Right ventricle myocardium superior (tissue), 1 donor: ENCODE data around the gene CNR1. TPM values are rescaled to one million over a fixed set of nuclear protein-coding genes. Genes with fewer than 3 reads are reported as not detected.

Experiments used
- ATAC-seq: fragments of 200-7000 bp; cut with Tn5 transposase; one replicate; pipeline ENCODE4 v1.9.1; 2020; ENCODE audit warnings: mild to moderate bottlenecking; ENCODE audit not compliant: poor library complexity
- DNase-seq: peaks from one replicate; pipeline ENCODE4 v3.0.0-alpha.2; 2020
- intact Hi-C: fragments of 100-400 bp; cut with DNase I; formaldehyde crosslinking; loops from one replicate; pipeline ENCODE4 v1.11.2; 2022
- total RNA-seq: library from RNA; stranded (reverse); fragmentation: NEBNext Ultra II Directional; extraction: Animal tissue kit (Norgen Biotek cat#: 25700); gene quantifications from one replicate; pipeline ENCODE4 v1.2.1, GENCODE V29; 2021
- donor health status: DM: no; HTN: yes; CAD: no; lungs with severe emphysema.

The CNR1 gene
- total RNA-seq, 1 donor from 2014 or later: 0.11 TPM

- ATAC-seq (no peak), DNase-seq (no peak)
Measured at GRCh38 chr6:88145298-88145963, 20.7 kb downstream of the CNR1 start.

GRCh38 chr6:88144637-88145297 is 21.4 kb downstream of the CNR1 start:
- intact Hi-C loops: no loop called here
- DNase-seq: no peak
- ATAC-seq: no peak

More at GRCh38 chr6:88145298-88145963, 20.7 kb downstream of the CNR1 start:
- intact Hi-C loops: no loop called here

- intact Hi-C loops: no loop called here
- ATAC-seq: no peak
- no peak for DNase-seq
Measured at GRCh38 chr6:88143421-88144157, 22.6 kb downstream of the CNR1 start.

- ATAC-seq (no peak), DNase-seq (no peak)
- intact Hi-C loops: no loop called here
Measured at GRCh38 chr6:88142297-88142668, 23.9 kb downstream of the CNR1 start.

- intact Hi-C loops: no loop called here
- DNase-seq: no peak
- ATAC-seq: no peak
Measured at GRCh38 chr6:88141561-88142296, 24.4 kb downstream of the CNR1 start.

- ATAC-seq: no peak
- DNase-seq: no peak
- intact Hi-C loops: no loop called here
Measured at GRCh38 chr6:88137915-88138314, 28.2 kb downstream of the CNR1 start.

GRCh38 chr6:88135578-88136114 is 30.5 kb downstream of the CNR1 start:
- DNase-seq: no peak
- no peak for ATAC-seq
- intact Hi-C loops: no loop called here

GRCh38 chr6:88134575-88134974 is 31.6 kb downstream of the CNR1 start:
- intact Hi-C loops: no loop called here
- DNase-seq (no peak), ATAC-seq (no peak)

GRCh38 chr6:88133718-88134117 is 32.4 kb downstream of the CNR1 start:
- no peak for ATAC-seq

GRCh38 chr6:88124925-88125557 is 41.1 kb downstream of the CNR1 start:
- DNase-seq: no peak
- no peak for ATAC-seq
- intact Hi-C loops: no loop called here

More at GRCh38 chr6:88133718-88134117, 32.4 kb downstream of the CNR1 start:
- DNase-seq: no peak
- intact Hi-C loops: no loop called here

GRCh38 chr6:88120635-88121034 is 45.5 kb downstream of the CNR1 start:
- no peak for ATAC-seq
- no peak for DNase-seq
- intact Hi-C loops: no loop called here

GRCh38 chr6:88119769-88120168 is 46.4 kb downstream of the CNR1 start:
- intact Hi-C loops: no loop called here
- no peak for ATAC-seq
- DNase-seq: no peak

- ATAC-seq: no peak
- intact Hi-C loops: no loop called here
- no peak for DNase-seq
Measured at GRCh38 chr6:88116276-88116675, 49.9 kb downstream of the CNR1 start.

GRCh38 chr6:88115307-88115706 is 50.8 kb downstream of the CNR1 start:
- intact Hi-C loops: no loop called here
- ATAC-seq: no peak

GRCh38 chr6:88114838-88115237 is 51.3 kb downstream of the CNR1 start:
- ATAC-seq (no peak), DNase-seq (no peak)
- intact Hi-C loops: no loop called here

More at GRCh38 chr6:88115307-88115706, 50.8 kb downstream of the CNR1 start:
- no peak for DNase-seq

GRCh38 chr6:88111991-88112390 is 54.2 kb downstream of the CNR1 start:
- ATAC-seq: no peak
- intact Hi-C loops: no loop called here
- DNase-seq: no peak

- intact Hi-C loops: no loop called here
- ATAC-seq (no peak), DNase-seq (no peak)
Measured at GRCh38 chr6:88107241-88107640, 58.9 kb downstream of the CNR1 start.

GRCh38 chr6:88105741-88106340 is 60.3 kb downstream of the CNR1 start:
- ATAC-seq (no peak), DNase-seq (no peak)
- intact Hi-C loops: no loop called here
